Measurements from ENCODE around the gene PHACTR3.
"Not testable (repeated sequence)": the region's sequence is repeated elsewhere in the genome, so short reads cannot be mapped to it uniquely, and the experiment has no call there.

PHACTR3 gene

GRCh38 chr20:59618131-59618530 is 13.8 kb downstream of the PHACTR3 start:
- H2BK120ac ChIP-seq (ENCODE audit: low read depth, low read length) = no peak overlapping the region
- no peaks in the 10 kb centered on the region for H3K9me3 ChIP-seq (ENCODE audit: control insufficient read depth, low read length)
- no peak overlapping the region for H2AK5ac ChIP-seq (ENCODE audit: low read length, severe bottlenecking)
- no peak overlapping the region for H4K8ac ChIP-seq (ENCODE audit: low read length)
- H3K23ac ChIP-seq (ENCODE audit: low read length in 2 of 2) = no peak overlapping the region
- no peak overlapping the region for H2BK15ac ChIP-seq (ENCODE audit: low read depth, poor library complexity, severe bottlenecking)
- H2BK5ac ChIP-seq (ENCODE audit: low read depth, low read length, poor library complexity, severe bottlenecking) = no peak overlapping the region
- H3K4me2 ChIP-seq (ENCODE audit: low read length, poor library complexity, severe bottlenecking) = no peak overlapping the region
- no peak overlapping the region for H3K4me3 ChIP-seq (ENCODE audit: insufficient read depth in 1 of 2, low read depth in 1 of 2, low read length in 2 of 2)
- no peaks in the 10 kb centered on the region for H3K36me3 ChIP-seq (ENCODE audit: control insufficient read depth in 1 of 2, insufficient read depth in 2 of 2, low read depth in 1 of 2, low read length in 2 of 2)
- no peak overlapping the region for H3K4ac ChIP-seq (ENCODE audit: low read depth in 1 of 2, low read length in 2 of 2)
- H3K79me1 ChIP-seq (replicated peaks; ENCODE audit: low read length, poor library complexity, severe bottlenecking) = no peaks in the 10 kb centered on the region
- H3K27me3 ChIP-seq (ENCODE audit: control insufficient read depth in 1 of 2, insufficient read depth in 1 of 2, low read length in 2 of 2) = peaks cover 0 to 39% of the 10 kb centered on the region in 2 experiments
- DNase-seq = no peak
- H4K91ac ChIP-seq (ENCODE audit: low read length) = no peak overlapping the region
- H3K27ac ChIP-seq (ENCODE audit: low read length, poor library complexity, severe bottlenecking) = no peak overlapping the region
- no peak overlapping the region for H2BK12ac ChIP-seq (ENCODE audit: low read length in 2 of 2)
- no peak overlapping the region for H3K14ac ChIP-seq (ENCODE audit: low read length in 2 of 2)
- H3K4me1 ChIP-seq (ENCODE audit: control insufficient read depth, insufficient read depth, low read depth, low read length) = no peaks in the 10 kb centered on the region
- no peak overlapping the region for H2AFZ ChIP-seq (ENCODE audit: low read depth, low read length)
- 72% methylated on average over 8 of the region's 8 CpGs for WGBS
- H3K9ac ChIP-seq (ENCODE audit: low read length) = no peak overlapping the region
- H3K18ac ChIP-seq (ENCODE audit: low read depth in 1 of 2, low read length in 2 of 2) = no peak overlapping the region

GRCh38 chr20:59618585-59618984 is 14.2 kb downstream of the PHACTR3 start:
- not testable (repeated sequence) for H2AK5ac ChIP-seq (ENCODE audit: low read length, severe bottlenecking); H2BK12ac ChIP-seq (ENCODE audit: low read length in 2 of 2); H3K18ac ChIP-seq (ENCODE audit: low read depth in 1 of 2, low read length in 2 of 2); H2BK120ac ChIP-seq (ENCODE audit: low read depth, low read length); H3K79me1 ChIP-seq (replicated peaks; ENCODE audit: low read length, poor library complexity, severe bottlenecking); H3K4me2 ChIP-seq (ENCODE audit: low read length, poor library complexity, severe bottlenecking); H2BK15ac ChIP-seq (ENCODE audit: low read depth, poor library complexity, severe bottlenecking); H3K4ac ChIP-seq (ENCODE audit: low read depth in 1 of 2, low read length in 2 of 2); DNase-seq; H3K27ac ChIP-seq (ENCODE audit: low read length, poor library complexity, severe bottlenecking); H3K4me1 ChIP-seq (ENCODE audit: control insufficient read depth, insufficient read depth, low read depth, low read length); H4K8ac ChIP-seq (ENCODE audit: low read length); H2BK5ac ChIP-seq (ENCODE audit: low read depth, low read length, poor library complexity, severe bottlenecking); H3K4me3 ChIP-seq (ENCODE audit: insufficient read depth in 1 of 2, low read depth in 1 of 2, low read length in 2 of 2); H3K14ac ChIP-seq (ENCODE audit: low read length in 2 of 2); H3K23ac ChIP-seq (ENCODE audit: low read length in 2 of 2); H2AFZ ChIP-seq (ENCODE audit: low read depth, low read length); H3K9ac ChIP-seq (ENCODE audit: low read length); H4K91ac ChIP-seq (ENCODE audit: low read length); H3K9me3 ChIP-seq (ENCODE audit: control insufficient read depth, low read length); H3K36me3 ChIP-seq (ENCODE audit: control insufficient read depth in 1 of 2, insufficient read depth in 2 of 2, low read depth in 1 of 2, low read length in 2 of 2)
- WGBS = 35% methylated on average over 6 of the region's 6 CpGs
- peaks cover 0 to 39% of the 10 kb centered on the region in 2 experiments for H3K27me3 ChIP-seq (ENCODE audit: control insufficient read depth in 1 of 2, insufficient read depth in 1 of 2, low read length in 2 of 2)

- Histone ChIP-seq H3K4me1 (ENCODE audit: control insufficient read depth, insufficient read depth, low read depth, low read length) (no peaks in the 10 kb centered on the region), H2BK120ac (ENCODE audit: low read depth, low read length) (no peak overlapping the region), H4K8ac (ENCODE audit: low read length) (no peak overlapping the region), H3K27me3 (ENCODE audit: control insufficient read depth in 1 of 2, insufficient read depth in 1 of 2, low read length in 2 of 2) (peaks cover 0 to 34% of the 10 kb centered on the region in 2 experiments), H3K4me3 (ENCODE audit: insufficient read depth in 1 of 2, low read depth in 1 of 2, low read length in 2 of 2) (no peak overlapping the region), H2BK5ac (ENCODE audit: low read depth, low read length, poor library complexity, severe bottlenecking) (no peak overlapping the region), H2AK5ac (ENCODE audit: low read length, severe bottlenecking) (no peak overlapping the region), H3K36me3 (ENCODE audit: control insufficient read depth in 1 of 2, insufficient read depth in 2 of 2, low read depth in 1 of 2, low read length in 2 of 2) (no peaks in the 10 kb centered on the region), H3K14ac (ENCODE audit: low read length in 2 of 2) (no peak overlapping the region), H3K23ac (ENCODE audit: low read length in 2 of 2) (no peak overlapping the region), H3K9ac (ENCODE audit: low read length) (no peak overlapping the region), H3K18ac (ENCODE audit: low read depth in 1 of 2, low read length in 2 of 2) (no peak overlapping the region), H2AFZ (ENCODE audit: low read depth, low read length) (no peak overlapping the region), H2BK15ac (ENCODE audit: low read depth, poor library complexity, severe bottlenecking) (no peak overlapping the region), H4K91ac (ENCODE audit: low read length) (no peak overlapping the region), H3K9me3 (ENCODE audit: control insufficient read depth, low read length) (no peaks in the 10 kb centered on the region), H3K27ac (ENCODE audit: low read length, poor library complexity, severe bottlenecking) (no peak overlapping the region), H3K4ac (ENCODE audit: low read depth in 1 of 2, low read length in 2 of 2) (no peak overlapping the region), H2BK12ac (ENCODE audit: low read length in 2 of 2) (no peak overlapping the region), H3K79me1 (replicated peaks; ENCODE audit: low read length, poor library complexity, severe bottlenecking) (no peaks in the 10 kb centered on the region), H3K4me2 (ENCODE audit: low read length, poor library complexity, severe bottlenecking) (no peak overlapping the region)
- WGBS = 55% methylated on average over 11 of the region's 11 CpGs
- no peak for DNase-seq
Observed at GRCh38 chr20:59620860-59621505, 16.6 kb downstream of the PHACTR3 start.

- Histone ChIP-seq H3K14ac (ENCODE audit: low read length in 2 of 2) (no peak overlapping the region), H2BK15ac (ENCODE audit: low read depth, poor library complexity, severe bottlenecking) (no peak overlapping the region), H2BK5ac (ENCODE audit: low read depth, low read length, poor library complexity, severe bottlenecking) (no peak overlapping the region), H4K8ac (ENCODE audit: low read length) (no peak overlapping the region), H2AFZ (ENCODE audit: low read depth, low read length) (no peak overlapping the region), H3K4me1 (ENCODE audit: control insufficient read depth, insufficient read depth, low read depth, low read length) (no peaks in the 10 kb centered on the region), H3K4ac (ENCODE audit: low read depth in 1 of 2, low read length in 2 of 2) (no peak overlapping the region), H3K27ac (ENCODE audit: low read length, poor library complexity, severe bottlenecking) (no peak overlapping the region), H3K27me3 (ENCODE audit: control insufficient read depth in 1 of 2, insufficient read depth in 1 of 2, low read length in 2 of 2) (peaks cover 0 to 35% of the 10 kb centered on the region in 2 experiments), H3K4me2 (ENCODE audit: low read length, poor library complexity, severe bottlenecking) (no peak overlapping the region), H3K36me3 (ENCODE audit: control insufficient read depth in 1 of 2, insufficient read depth in 2 of 2, low read depth in 1 of 2, low read length in 2 of 2) (no peaks in the 10 kb centered on the region), H3K23ac (ENCODE audit: low read length in 2 of 2) (no peak overlapping the region), H3K18ac (ENCODE audit: low read depth in 1 of 2, low read length in 2 of 2) (no peak overlapping the region), H2AK5ac (ENCODE audit: low read length, severe bottlenecking) (no peak overlapping the region), H2BK120ac (ENCODE audit: low read depth, low read length) (no peak overlapping the region), H2BK12ac (ENCODE audit: low read length in 2 of 2) (no peak overlapping the region), H4K91ac (ENCODE audit: low read length) (no peak overlapping the region), H3K9ac (ENCODE audit: low read length) (no peak overlapping the region), H3K79me1 (replicated peaks; ENCODE audit: low read length, poor library complexity, severe bottlenecking) (no peaks in the 10 kb centered on the region), H3K4me3 (ENCODE audit: insufficient read depth in 1 of 2, low read depth in 1 of 2, low read length in 2 of 2) (no peak overlapping the region), H3K9me3 (ENCODE audit: control insufficient read depth, low read length) (no peaks in the 10 kb centered on the region)
- no peak for DNase-seq
- 75% methylated on average over 9 of the region's 9 CpGs for WGBS
Observed at GRCh38 chr20:59622496-59622895, 18.2 kb downstream of the PHACTR3 start.
